Activated T-helper 17 cell treated with anti-CD3 and anti-CD28 coated beads, Interleukin-2, amount 50 U/mL, for 72 hours (primary cell): ENCODE measurements around the gene PKIG. TPM values are rescaled to one million over a fixed set of nuclear protein-coding genes. Genes with fewer than 3 reads are reported as not detected.

Source experiments
- ATAC-seq: fragments of 150-1000 bp; cut with Tn5 transposase; replicated peaks from 2 replicates; pipeline ENCODE4 v1.10.0; 2021; ENCODE audit warnings: mild to moderate bottlenecking, moderate library complexity
- H3K27ac Mint-ChIP-seq: one replicate; pipeline ENCODE4 v1.8.0; 2022; ENCODE audit warnings: mixed read lengths
- H3K27me3 Mint-ChIP-seq: one replicate; pipeline ENCODE4 v1.8.0; 2022; ENCODE audit warnings: mixed read lengths
- H3K36me3 Mint-ChIP-seq: one replicate; pipeline ENCODE4 v1.8.0; 2022; ENCODE audit warnings: low read depth, mild to moderate bottlenecking, mixed read lengths
- H3K4me1 Mint-ChIP-seq: one replicate; pipeline ENCODE4 v1.8.0; 2022; ENCODE audit warnings: mixed read lengths
- H3K4me3 Mint-ChIP-seq: one replicate; pipeline ENCODE4 v1.8.0; 2022; ENCODE audit warnings: mild to moderate bottlenecking, mixed read lengths
- H3K9me3 Mint-ChIP-seq: one replicate; pipeline ENCODE4 v1.8.0; 2022; ENCODE audit warnings: mixed read lengths
- total RNA-seq, 2 donors: library from RNA; stranded (reverse); gene quantifications; one replicate each; pipeline ENCODE4 v1.2.3, GENCODE V29; 2022

The PKIG gene
- total RNA-seq, 2 donors from 2014 or later = 4.4 to 11.9 TPM

DNA sequence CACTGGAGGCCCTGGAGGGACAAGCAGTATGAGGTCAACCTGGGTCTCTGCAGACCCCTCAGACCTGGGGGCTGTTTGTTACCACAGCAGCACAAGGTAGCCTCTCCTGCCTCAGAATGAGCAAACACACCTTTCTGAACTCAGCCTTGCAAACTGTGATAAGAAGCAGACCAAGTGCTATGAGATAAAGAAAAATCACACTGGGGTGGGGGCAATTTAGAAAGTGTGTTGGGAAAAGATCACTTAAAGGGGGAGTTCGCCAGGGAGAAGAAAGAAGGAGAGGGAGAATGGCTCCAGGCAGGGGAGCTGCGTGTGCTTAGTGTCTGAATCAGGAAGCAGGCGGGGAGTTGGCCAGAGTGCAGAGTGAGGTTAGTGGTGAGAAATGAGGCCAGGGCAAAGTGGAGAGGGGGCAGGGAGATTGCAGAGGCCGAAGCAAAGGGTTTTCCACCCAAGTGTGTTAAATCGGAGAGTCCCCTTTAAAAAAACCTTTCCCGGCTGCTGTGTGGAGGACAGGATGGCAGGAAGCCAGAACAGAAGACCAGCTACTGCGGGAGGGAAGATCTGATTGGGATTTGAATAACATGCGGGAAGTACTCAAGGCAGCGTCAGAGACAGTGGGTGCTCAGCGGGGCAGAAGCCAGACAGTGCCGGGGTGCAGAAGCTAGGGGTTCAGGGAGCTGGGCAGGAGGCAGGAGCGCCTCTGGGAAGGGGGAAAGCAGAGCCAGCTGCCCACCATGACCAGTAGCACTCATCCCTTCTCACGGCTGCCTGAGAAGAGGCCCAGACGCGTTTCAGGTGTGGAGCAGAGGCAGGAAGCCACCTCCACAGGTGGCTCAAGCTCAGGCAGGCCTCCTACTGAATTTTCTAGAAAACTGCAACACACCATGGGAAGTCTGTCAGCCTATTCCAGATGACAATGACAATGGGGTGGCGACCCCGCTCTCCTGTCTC, 60.1 kb downstream of the PKIG start:
- Mint-ChIP-seq H3K36me3 (no peaks in the 10 kb centered on the region), H3K27ac (peak overlapping the region; percentile 85), H3K4me1 (peaks cover 50% of the 10 kb centered on the region), H3K4me3 (peak overlapping the region; percentile 80), H3K9me3 (no peaks in the 10 kb centered on the region), H3K27me3 (no peaks in the 10 kb centered on the region)
- ATAC-seq = peak; percentile 25

DNA sequence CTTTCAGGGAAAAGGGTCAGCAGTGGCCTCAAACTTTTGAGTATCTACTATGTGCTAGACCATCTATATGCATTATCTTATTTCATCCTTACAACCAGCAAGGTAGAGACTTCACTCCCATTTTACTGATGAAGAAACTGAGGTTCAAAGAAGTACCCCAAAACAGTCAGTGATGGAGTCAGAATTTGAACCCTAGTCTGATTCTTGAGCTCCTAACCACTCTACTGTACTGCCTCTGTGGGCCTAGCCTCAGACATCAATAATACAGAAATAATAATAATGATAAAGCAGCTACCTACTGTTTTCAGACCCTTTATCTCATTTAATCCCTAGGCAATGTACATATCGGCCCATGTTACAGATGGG, 60.8 kb downstream of the PKIG start:
- peak overlapping the region; percentile 85 for H3K27ac Mint-ChIP-seq
- peaks cover 50% of the 10 kb centered on the region for H3K4me1 Mint-ChIP-seq
- H3K36me3 Mint-ChIP-seq = no peaks in the 10 kb centered on the region
- peak overlapping the region; percentile 80 for H3K4me3 Mint-ChIP-seq
- H3K9me3 Mint-ChIP-seq = no peaks in the 10 kb centered on the region
- no peaks in the 10 kb centered on the region for H3K27me3 Mint-ChIP-seq
- no peak for ATAC-seq

GRCh38 chr20:44643596-44644229, 61.3 kb downstream of the PKIG start:
- Mint-ChIP-seq H3K36me3 (no peaks in the 10 kb centered on the region), H3K4me3 (peak overlapping the region; percentile 80)
- ATAC-seq = peak; percentile 31

GRCh38 chr20:44644230-44644617, 61.8 kb downstream of the PKIG start:
- Mint-ChIP-seq H3K9me3 (no peaks in the 10 kb centered on the region), H3K36me3 (no peaks in the 10 kb centered on the region), H3K27me3 (no peaks in the 10 kb centered on the region), H3K27ac (peak overlapping the region; percentile 85), H3K4me1 (peaks cover 52% of the 10 kb centered on the region), H3K4me3 (peak overlapping the region; percentile 80)
- ATAC-seq = no peak

More at GRCh38 chr20:44643596-44644229, 61.3 kb downstream of the PKIG start:
- Mint-ChIP-seq H3K9me3 (no peaks in the 10 kb centered on the region), H3K27ac (peak overlapping the region; percentile 85), H3K4me1 (peaks cover 50% of the 10 kb centered on the region), H3K27me3 (no peaks in the 10 kb centered on the region)

GRCh38 chr20:44644667-44645131, 62.3 kb downstream of the PKIG start:
- peak; percentile 62 for ATAC-seq
- no peaks in the 10 kb centered on the region for H3K36me3 Mint-ChIP-seq
- H3K27ac Mint-ChIP-seq = peak overlapping the region; percentile 85

GRCh38 chr20:44646023-44646640, 63.8 kb downstream of the PKIG start:
- Mint-ChIP-seq H3K27me3 (no peaks in the 10 kb centered on the region), H3K4me1 (peaks cover 58% of the 10 kb centered on the region), H3K36me3 (no peaks in the 10 kb centered on the region), H3K9me3 (no peaks in the 10 kb centered on the region), H3K27ac (peak overlapping the region; percentile 93), H3K4me3 (peak overlapping the region; percentile 80)
- peak; percentile 11 for ATAC-seq

More at GRCh38 chr20:44644667-44645131, 62.3 kb downstream of the PKIG start:
- H3K4me1 Mint-ChIP-seq = peaks cover 55% of the 10 kb centered on the region
- H3K27me3 Mint-ChIP-seq = no peaks in the 10 kb centered on the region
- H3K4me3 Mint-ChIP-seq = peak overlapping the region; percentile 80
- no peaks in the 10 kb centered on the region for H3K9me3 Mint-ChIP-seq

- H3K27me3 Mint-ChIP-seq = no peaks in the 10 kb centered on the region
- ATAC-seq = peak; percentile 49
- peak overlapping the region; percentile 93 for H3K27ac Mint-ChIP-seq
- H3K4me3 Mint-ChIP-seq = peak overlapping the region; percentile 80
- H3K4me1 Mint-ChIP-seq = peaks cover 54% of the 10 kb centered on the region
- H3K9me3 Mint-ChIP-seq = no peaks in the 10 kb centered on the region
- no peaks in the 10 kb centered on the region for H3K36me3 Mint-ChIP-seq
Measured at GRCh38 chr20:44646641-44647274, 64.4 kb downstream of the PKIG start.

- H3K27ac Mint-ChIP-seq = no peak overlapping the region
- H3K9me3 Mint-ChIP-seq = no peaks in the 10 kb centered on the region
- no peak for ATAC-seq
- H3K4me3 Mint-ChIP-seq = peak overlapping the region; percentile 93
- peaks cover 49% of the 10 kb centered on the region for H3K4me1 Mint-ChIP-seq
- H3K27me3 Mint-ChIP-seq = no peaks in the 10 kb centered on the region
- no peaks in the 10 kb centered on the region for H3K36me3 Mint-ChIP-seq
Measured at GRCh38 chr20:44648068-44648467, 65.7 kb downstream of the PKIG start.

GRCh38 chr20:44648579-44648978, 66.2 kb downstream of the PKIG start:
- H3K4me3 Mint-ChIP-seq = peak overlapping the region; percentile 93
- ATAC-seq = no peak
- no peaks in the 10 kb centered on the region for H3K9me3 Mint-ChIP-seq
- H3K36me3 Mint-ChIP-seq = no peaks in the 10 kb centered on the region
- no peaks in the 10 kb centered on the region for H3K27me3 Mint-ChIP-seq
- peaks cover 44% of the 10 kb centered on the region for H3K4me1 Mint-ChIP-seq
- H3K27ac Mint-ChIP-seq = no peak overlapping the region

- H3K4me3 Mint-ChIP-seq = peak overlapping the region; percentile 93
- no peaks in the 10 kb centered on the region for H3K36me3 Mint-ChIP-seq
- H3K27ac Mint-ChIP-seq = peak overlapping the region; percentile 82
- no peaks in the 10 kb centered on the region for H3K9me3 Mint-ChIP-seq
- no peak for ATAC-seq
- peaks cover 39% of the 10 kb centered on the region for H3K4me1 Mint-ChIP-seq
- H3K27me3 Mint-ChIP-seq = no peaks in the 10 kb centered on the region
Measured at GRCh38 chr20:44649126-44649525, 66.7 kb downstream of the PKIG start.

DNA sequence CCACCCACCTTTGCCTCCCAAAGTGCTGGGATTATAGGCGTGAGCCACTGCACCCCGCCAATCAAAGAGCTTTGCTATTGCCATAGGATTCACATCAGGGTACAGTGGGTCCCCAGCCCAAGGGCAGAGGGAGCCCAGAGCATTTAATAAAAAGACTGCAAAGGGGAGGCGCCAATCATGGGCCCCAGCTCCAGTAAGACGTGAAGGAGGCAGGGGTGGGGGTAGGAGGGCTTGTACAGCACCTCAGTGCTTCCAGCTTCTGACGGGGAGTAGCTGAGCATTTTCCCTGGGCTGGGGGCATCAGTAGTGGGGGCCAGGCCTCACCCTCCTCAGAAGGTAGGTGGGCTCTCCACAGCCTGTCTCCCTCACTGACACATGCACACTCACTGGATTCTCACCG, 67.6 kb downstream of the PKIG start:
- peak overlapping the region; percentile 82 for H3K27ac Mint-ChIP-seq
- H3K4me1 Mint-ChIP-seq = peaks cover 31% of the 10 kb centered on the region
- H3K36me3 Mint-ChIP-seq = no peaks in the 10 kb centered on the region
- no peaks in the 10 kb centered on the region for H3K27me3 Mint-ChIP-seq
- H3K9me3 Mint-ChIP-seq = no peaks in the 10 kb centered on the region
- no peak for ATAC-seq
- H3K4me3 Mint-ChIP-seq = peak overlapping the region; percentile 93

GRCh38 chr20:44650771-44651433, 68.5 kb downstream of the PKIG start:
- H3K36me3 Mint-ChIP-seq = no peaks in the 10 kb centered on the region
- H3K27ac Mint-ChIP-seq = peak overlapping the region; percentile 82
- no peaks in the 10 kb centered on the region for H3K27me3 Mint-ChIP-seq
- peak; percentile 51 for ATAC-seq
- H3K9me3 Mint-ChIP-seq = no peaks in the 10 kb centered on the region
- peak overlapping the region; percentile 93 for H3K4me3 Mint-ChIP-seq
- peaks cover 27% of the 10 kb centered on the region for H3K4me1 Mint-ChIP-seq

GRCh38 chr20:44651434-44651683, 69.0 kb downstream of the PKIG start:
- Mint-ChIP-seq H3K36me3 (no peaks in the 10 kb centered on the region), H3K4me3 (peak overlapping the region; percentile 93), H3K27me3 (no peaks in the 10 kb centered on the region), H3K27ac (peak overlapping the region; percentile 82), H3K4me1 (peaks cover 22% of the 10 kb centered on the region), H3K9me3 (no peaks in the 10 kb centered on the region)
- no peak for ATAC-seq
